GM21515 (cell line): ENCODE results near the gene LMCD1.

Source experiments
- ATAC-seq: cut with Tn5 transposase; IDR thresholded peaks from one replicate; pipeline ENCODE4 v1.9.1; 2021; ENCODE audit not compliant: unreplicated experiment

The LMCD1 gene

GRCh38 chr3:8530581-8530980, 29.0 kb downstream of the LMCD1 start:
- no peak for ATAC-seq

- no peak for ATAC-seq
These were observed 30.7 kb downstream of the LMCD1 start for GRCh38 chr3:8532251-8532871.

GRCh38 chr3:8536096-8537056, 34.8 kb downstream of the LMCD1 start:
- no peak for ATAC-seq

GRCh38 chr3:8537440-8537839, 35.8 kb downstream of the LMCD1 start:
- ATAC-seq = no peak

- ATAC-seq = no peak
These were observed 36.6 kb downstream of the LMCD1 start for GRCh38 chr3:8538223-8538622.

- no peak for ATAC-seq
These were observed 37.3 kb downstream of the LMCD1 start for GRCh38 chr3:8538913-8539312.

GRCh38 chr3:8539419-8539818, 37.8 kb downstream of the LMCD1 start:
- ATAC-seq = no peak

GRCh38 chr3:8540456-8540855, 38.8 kb downstream of the LMCD1 start:
- no peak for ATAC-seq

- ATAC-seq = no peak
These were observed 39.9 kb downstream of the LMCD1 start for GRCh38 chr3:8541486-8541885.

GRCh38 chr3:8542190-8543135, 40.8 kb downstream of the LMCD1 start:
- no peak for ATAC-seq

- no peak for ATAC-seq
These were observed 45.0 kb downstream of the LMCD1 start for GRCh38 chr3:8546609-8547008.

GRCh38 chr3:8548502-8549275, 47.1 kb downstream of the LMCD1 start:
- no peak for ATAC-seq

GRCh38 chr3:8549354-8549753, 47.7 kb downstream of the LMCD1 start:
- ATAC-seq = no peak

GRCh38 chr3:8550611-8551010, 49.0 kb downstream of the LMCD1 start:
- ATAC-seq = no peak

- no peak for ATAC-seq
These were observed 50.7 kb downstream of the LMCD1 start for GRCh38 chr3:8552223-8552762.

- no peak for ATAC-seq
These were observed 51.8 kb downstream of the LMCD1 start for GRCh38 chr3:8553405-8553804.

- ATAC-seq = no peak
These were observed 53.1 kb downstream of the LMCD1 start for GRCh38 chr3:8554696-8555095.

- ATAC-seq = no peak
These were observed 53.6 kb downstream of the LMCD1 start for GRCh38 chr3:8555113-8555661.

GRCh38 chr3:8555725-8556472, 54.3 kb downstream of the LMCD1 start:
- no peak for ATAC-seq
